ENCODE data around the gene MED12L. TPM values are rescaled to one million over a fixed set of nuclear protein-coding genes. Genes with fewer than 3 reads are reported as not detected.

Gene MED12L
- total RNA-seq, 1 experiment from 2014 or later = 14.9 TPM

- Histone ChIP-seq H3K79me1 (ENCODE audit: insufficient read depth, low read depth, low read length, poor library complexity, severe bottlenecking) (no peaks in the 10 kb centered on the region), H3K27ac (ENCODE audit: insufficient read length, low read depth, low read length) (no peak overlapping the region), H4K8ac (replicated peaks; ENCODE audit: insufficient read length, low read depth, low read length) (no peak overlapping the region), H3K9me3 (ENCODE audit: control insufficient read depth, low read depth, low read length) (no peaks in the 10 kb centered on the region), H3K27me3 (ENCODE audit: insufficient read depth, low read length) (no peaks in the 10 kb centered on the region), H2BK5ac (ENCODE audit: insufficient read length, low read length) (no peak overlapping the region), H2AFZ (ENCODE audit: low read length) (no peak overlapping the region), H3T11ph (ENCODE audit: low read length) (no peak overlapping the region), H2BK20ac (ENCODE audit: low read depth, low read length, poor library complexity, severe bottlenecking) (no peak overlapping the region), H2BK12ac (ENCODE audit: insufficient read length, low read depth, low read length) (no peak overlapping the region), H3K18ac (ENCODE audit: insufficient read length, low read depth, low read length) (no peak overlapping the region), H4K20me1 (ENCODE audit: control insufficient read depth, insufficient read depth, insufficient read length) (no peaks in the 10 kb centered on the region), H3K9ac (ENCODE audit: extremely low read depth, insufficient read length, low read length) (no peak overlapping the region), H2AK5ac (ENCODE audit: insufficient read length, low read length) (no peak overlapping the region), H4K91ac (ENCODE audit: insufficient read length, low read depth, low read length) (no peak overlapping the region), H3K4ac (ENCODE audit: low read depth, low read length) (no peak overlapping the region), H3K79me2 (ENCODE audit: insufficient read depth, low read length) (no peaks in the 10 kb centered on the region), H3K4me1 (ENCODE audit: insufficient read depth, low read length) (no peaks in the 10 kb centered on the region), H2BK120ac (ENCODE audit: low read depth, low read length, poor library complexity, severe bottlenecking) (no peak overlapping the region), H3K14ac (ENCODE audit: insufficient read depth, low read length) (no peak overlapping the region), H2BK15ac (ENCODE audit: low read depth, low read length) (no peak overlapping the region), H3K23me2 (ENCODE audit: insufficient read length, low read depth, low read length, poor library complexity, severe bottlenecking) (no peaks in the 10 kb centered on the region), H3K4me2 (ENCODE audit: insufficient read depth, insufficient read length, low read length) (no peak overlapping the region), H3K23ac (ENCODE audit: insufficient read length, low read depth, low read length) (no peak overlapping the region), H4K5ac (ENCODE audit: insufficient read length, low read depth, low read length) (no peak overlapping the region), H3K56ac (ENCODE audit: insufficient read length, low read depth, low read length) (no peak overlapping the region)
- Mint-ChIP-seq H3K4me1 (peaks cover 9% of the 10 kb centered on the region in 2 experiments), H3K4me3 (no peak overlapping the region), H3K36me3 (ENCODE audit: insufficient read depth in 1 of 3, low read depth in 3 of 3) (no peaks in the 10 kb centered on the region), H3K27ac (no peak overlapping the region), H3K27me3 (ENCODE audit: low read depth) (no peaks in the 10 kb centered on the region), H3K9me3 (no peaks in the 10 kb centered on the region; a peak in 2 of 5 replicates)
- no peak for TF ChIP-seq CTCF (conservative IDR thresholded peaks at IDR 0.05)
- no CpG with 5 or more reads among the region's 5 CpGs for WGBS (ENCODE audit: extremely low coverage, insufficient read length, low lambda C conversion rate)
- DNase-seq = no peak
Observed at GRCh38 chr3:151445273-151446001, 360.0 kb downstream of the MED12L start.

All from H9 (cell line).